A549 (cell line): ENCODE measurements around the gene CAMKK2. TPM values are rescaled to one million over a fixed set of nuclear protein-coding genes. Genes with fewer than 3 reads are reported as not detected.
"Not testable (repeated sequence)": the region's sequence is repeated elsewhere in the genome, so short reads cannot be mapped to it uniquely, and the experiment has no call there.

Experiments used
- ATAC-seq, 2 experiments: fragments of 200-7000 bp in 1 of 2; fragments of >200 bp in 1 of 2; cut with Nextera tagmentation in 1 of 2; cut with Tn5 transposase in 1 of 2; 3 replicates each; pipeline versions ENCODE4 v1.8.0 to v1.9.1; 2018 to 2020; ENCODE audit warnings: mild to moderate bottlenecking in 1 of 2, moderate library complexity in 1 of 2
- CTCF ChIA-PET: fragments of 300-600 bp; sonication (Branson Sonifier 250); formaldehyde crosslinking; extraction: SDS; loops from one replicate; lab custom pipeline; 2021; ENCODE audit warnings: antibody characterized with exemption, inconsistent platforms; lab: Yijun Ruan, JAX
- POLR2A ChIA-PET: fragments of 350-600 bp; formaldehyde crosslinking; extraction: SDS; loops from one replicate; lab custom pipeline; 2021; ENCODE audit warnings: antibody characterized with exemption, inconsistent platforms; lab: Yijun Ruan, JAX
- DNase-seq, 2 experiments: peaks; one replicate each; pipeline versions ENCODE4 v3.0.0 to v3.0.0-alpha.2; 2011 to 2016; ENCODE audit warnings: low read depth in 1 of 2, low spot score in 1 of 2
- FAIRE-seq: peaks from 2 replicates; lab custom pipeline; 2011; peaks lifted over from hg19 to GRCh38; lab: Jason Lieb, UNC
- H3K27ac ChIP-seq, 2 experiments: fragments of >200 bp; sonication (Bioruptor Twin); formaldehyde crosslinking; 3 replicates each; pipeline ENCODE4 v1.5.1; 2016 to 2017
- H3K4me1 ChIP-seq: fragments of >200 bp; sonication (Bioruptor Twin); formaldehyde crosslinking; 3 replicates; pipeline ENCODE4 v1.6.1; 2016
- H3K4me2 ChIP-seq: fragments of >200 bp; sonication (Bioruptor Twin); formaldehyde crosslinking; 3 replicates; pipeline ENCODE4 v1.6.1; 2016
- H3K4me3 ChIP-seq: fragments of >200 bp; sonication (Bioruptor Twin); formaldehyde crosslinking; 3 replicates; pipeline ENCODE4 v1.5.1; 2016
- H3K9me3 ChIP-seq: fragments of >200 bp; sonication (Bioruptor Twin); formaldehyde crosslinking; 3 replicates; pipeline ENCODE4 v1.6.1; 2016
- ATOH8 ChIP-seq: fragments of 250-450 bp; sonication (Bioruptor Pico); IDR thresholded peaks from 2 replicates; pipeline ENCODE4 v1.5.0; 2020; ENCODE audit warnings: low read depth, mild to moderate bottlenecking, moderate library complexity
- CBX2 ChIP-seq: fragments of 200-600 bp; sonication (generic); IDR thresholded peaks from 2 replicates; pipeline ENCODE4 v1.6.1; 2016; ENCODE audit warnings: low read depth, mild to moderate bottlenecking, borderline replicate concordance
- EHF ChIP-seq: fragments of 250-450 bp; sonication (Bioruptor Pico); IDR thresholded peaks from 2 replicates; pipeline ENCODE4 v1.5.0; 2020; ENCODE audit warnings: mild to moderate bottlenecking
- EP300 ChIP-seq, 2 experiments: fragments of >200 bp; sonication (Bioruptor Twin); formaldehyde crosslinking; IDR thresholded peaks; 2 replicates in 1 of 2; 3 replicates in 1 of 2; pipeline ENCODE4 v1.6.1; 2016 to 2017
- GATA3 ChIP-seq: IDR thresholded peaks from 2 replicates; pipeline ENCODE4 v1.6.1; 2012; ENCODE audit warnings: borderline replicate concordance
- HEYL ChIP-seq: fragments of 250-450 bp; sonication (Bioruptor Pico); IDR thresholded peaks from 2 replicates; pipeline ENCODE4 v1.8.0; 2021; ENCODE audit warnings: mild to moderate bottlenecking, moderate library complexity
- HMGXB4 ChIP-seq: fragments of 250-450 bp; sonication (Bioruptor Pico); IDR thresholded peaks from 2 replicates; pipeline ENCODE4 v1.5.0; 2021; ENCODE audit warnings: mild to moderate bottlenecking, moderate library complexity, borderline replicate concordance
- HOXA7 ChIP-seq: fragments of 250-450 bp; sonication (Bioruptor Pico); IDR thresholded peaks from 2 replicates; pipeline ENCODE4 v1.5.0; 2020; ENCODE audit warnings: mild to moderate bottlenecking, moderate library complexity
- HOXB13 ChIP-seq: fragments of 250-450 bp; sonication (Bioruptor Pico); IDR thresholded peaks from 2 replicates; pipeline ENCODE4 v1.5.0; 2020; ENCODE audit warnings: low read depth, mild to moderate bottlenecking, moderate library complexity
- MAZ ChIP-seq: fragments of 150-350 bp; IDR thresholded peaks from 2 replicates; pipeline ENCODE4 v1.6.1; 2014; ENCODE audit warnings: antibody characterized with exemption, low read depth, low read length, borderline replicate concordance
- MYC ChIP-seq: IDR thresholded peaks from 2 replicates; pipeline ENCODE4 v1.6.1; 2012; ENCODE audit warnings: mild to moderate bottlenecking, inconsistent platforms, low read length, improper control_type of control experiment, borderline replicate concordance
- NFE2L2 ChIP-seq: fragments of 150-350 bp; conservative IDR thresholded peaks from 2 replicates; pipeline ENCODE4 v1.6.1; 2014; ENCODE audit warnings: low read length
- PBX3 ChIP-seq: IDR thresholded peaks from 2 replicates; pipeline ENCODE4 v1.6.1; 2012
- PHF8 ChIP-seq: fragments of 200-600 bp; sonication (generic); IDR thresholded peaks from 2 replicates; pipeline ENCODE4 v1.6.1; 2016; ENCODE audit warnings: low read depth, mild to moderate bottlenecking, antibody characterized with exemption, moderate library complexity, borderline replicate concordance
- POLR2A ChIP-seq: IDR thresholded peaks from 2 replicates; pipeline ENCODE4 v1.6.1; 2012; ENCODE audit warnings: mild to moderate bottlenecking, low read length
- POLR2AphosphoS2 ChIP-seq: conservative IDR thresholded peaks from 2 replicates; pipeline ENCODE4 v1.6.1; 2012; ENCODE audit warnings: low read length, improper control_type of control experiment, inconsistent platforms
- RAD21 ChIP-seq, 2 experiments: fragments of >200 bp in 1 of 2; sonication (Bioruptor Twin) in 1 of 2; formaldehyde crosslinking in 1 of 2; IDR thresholded peaks in 1 of 2; conservative IDR thresholded peaks in 1 of 2; 2 replicates in 1 of 2; 3 replicates in 1 of 2; pipeline ENCODE4 v1.6.1; 2012 to 2018; ENCODE audit warnings: inconsistent platforms in 1 of 2
- RFX5 ChIP-seq: fragments of 450-650 bp; IDR thresholded peaks from 2 replicates; pipeline ENCODE4 v1.7.1; 2014; ENCODE audit warnings: antibody characterized with exemption, mild to moderate bottlenecking, moderate library complexity
- RNF2 ChIP-seq: fragments of 200-600 bp; sonication (generic); IDR thresholded peaks from 2 replicates; pipeline ENCODE4 v1.6.1; 2016; ENCODE audit warnings: low read depth, mild to moderate bottlenecking, antibody characterized with exemption, moderate library complexity, borderline replicate concordance
- SMC3 ChIP-seq: fragments of >200 bp; sonication (Bioruptor Twin); formaldehyde crosslinking; IDR thresholded peaks from 3 replicates; pipeline ENCODE4 v1.6.1; 2018; ENCODE audit warnings: inconsistent platforms
- USF2 ChIP-seq: fragments of 450-650 bp; IDR thresholded peaks from 2 replicates; pipeline ENCODE4 v1.6.1; 2014; ENCODE audit warnings: antibody characterized with exemption
- ZSCAN20 ChIP-seq: fragments of 250-450 bp; sonication (Bioruptor Pico); IDR thresholded peaks from 2 replicates; pipeline ENCODE4 v1.8.0; 2022; ENCODE audit warnings: mild to moderate bottlenecking, moderate library complexity
- WGBS: methylation state at CpG from one replicate; pipeline ENCODE4 v1.1.6; 2017; ENCODE audit errors: missing lambda C conversion rate; 5-methylcytosine and 5-hydroxymethylcytosine counted together
- polyA plus RNA-seq, 4 experiments: library from polyadenylated mRNA; depleted of rRNA in 3 of 4; stranded (reverse); fragments of >200 nt; fragmentation: RNase III in 1 of 4; extraction: RNeasy Plus Mini Kit Qiagen cat#74134 plus additional on column Dnase treatment in 1 of 4; gene quantifications; 2 replicates in 3 of 4; 3 replicates in 1 of 4; pipeline ENCODE4 v1.2.3, GENCODE V29; 2011 to 2017
- TF ChIP-seq, protein P1 (sequence below): fragments of >200 bp; sonication (Bioruptor Twin); formaldehyde crosslinking; IDR thresholded peaks from 3 replicates; pipeline ENCODE4 v1.5.1; 2016

The CAMKK2 gene
- polyA plus RNA-seq, 2 of the 4 experiments (the other 2 are of a cell fraction): 15.3 to 24.8 TPM

- no peak for TF ChIP-seq ATOH8
- no peak for TF ChIP-seq ZSCAN20 (CRISPR knock-in tag)
- no peak for TF ChIP-seq POLR2AphosphoS2
- TF ChIP-seq, protein P1, sequence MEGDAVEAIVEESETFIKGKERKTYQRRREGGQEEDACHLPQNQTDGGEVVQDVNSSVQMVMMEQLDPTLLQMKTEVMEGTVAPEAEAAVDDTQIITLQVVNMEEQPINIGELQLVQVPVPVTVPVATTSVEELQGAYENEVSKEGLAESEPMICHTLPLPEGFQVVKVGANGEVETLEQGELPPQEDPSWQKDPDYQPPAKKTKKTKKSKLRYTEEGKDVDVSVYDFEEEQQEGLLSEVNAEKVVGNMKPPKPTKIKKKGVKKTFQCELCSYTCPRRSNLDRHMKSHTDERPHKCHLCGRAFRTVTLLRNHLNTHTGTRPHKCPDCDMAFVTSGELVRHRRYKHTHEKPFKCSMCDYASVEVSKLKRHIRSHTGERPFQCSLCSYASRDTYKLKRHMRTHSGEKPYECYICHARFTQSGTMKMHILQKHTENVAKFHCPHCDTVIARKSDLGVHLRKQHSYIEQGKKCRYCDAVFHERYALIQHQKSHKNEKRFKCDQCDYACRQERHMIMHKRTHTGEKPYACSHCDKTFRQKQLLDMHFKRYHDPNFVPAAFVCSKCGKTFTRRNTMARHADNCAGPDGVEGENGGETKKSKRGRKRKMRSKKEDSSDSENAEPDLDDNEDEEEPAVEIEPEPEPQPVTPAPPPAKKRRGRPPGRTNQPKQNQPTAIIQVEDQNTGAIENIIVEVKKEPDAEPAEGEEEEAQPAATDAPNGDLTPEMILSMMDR: no peak
- no peak for TF ChIP-seq GATA3
Observed at GRCh38 chr12:121228919-121229665, 67.4 kb downstream of the CAMKK2 start (continued).

GRCh38 chr12:121227294-121227693 is 69.2 kb downstream of the CAMKK2 start:
- FAIRE-seq (no peak), DNase-seq (no peak), ATAC-seq (no peak)
- no peaks in the 10 kb centered on the region for H3K9me3 ChIP-seq
- 0 out of 3 replicates have a peak, but pooled peaks cover 3% of the 10 kb centered on the region for H3K4me1 ChIP-seq
- ChIA-PET POLR2A (no interaction called here), CTCF (no interaction called here)
- H3K27ac ChIP-seq: no peak overlapping the region
- no peak overlapping the region for H3K4me3 ChIP-seq
- TF ChIP-seq SMC3 (no peak), RFX5 (no peak), PHF8 (no peak), USF2 (no peak), POLR2A (no peak), PBX3 (no peak), EHF (CRISPR knock-in tag) (no peak), NFE2L2 (no peak), MYC (no peak), CBX2 (no peak), EP300 (IDR thresholded peaks at IDR 0.05) (no peak), HEYL (CRISPR knock-in tag) (no peak), RNF2 (no peak), HMGXB4 (CRISPR knock-in tag) (no peak), HOXB13 (CRISPR knock-in tag) (no peak), RAD21 (conservative IDR thresholded peaks at IDR 0.05 in 1 of 2, IDR thresholded peaks at IDR 0.05 in 1 of 2) (no peak), HOXA7 (CRISPR knock-in tag) (no peak), MAZ (no peak)
- TF ChIP-seq, protein P1: no peak
- no peak overlapping the region for H3K4me2 ChIP-seq
- WGBS: 82% methylated on average over 9 of the region's 9 CpGs

GRCh38 chr12:121226871-121227270 is 69.6 kb downstream of the CAMKK2 start:
- CTCF ChIA-PET, H3K9me3 ChIP-seq, H3K4me1 ChIP-seq, FAIRE-seq, ATAC-seq, H3K27ac ChIP-seq, POLR2A ChIA-PET, H3K4me3 ChIP-seq, DNase-seq, H3K4me2 ChIP-seq: not testable (repeated sequence)
- WGBS: 93% methylated on average over 8 of the region's 8 CpGs
